Transverse colon (tissue), 4 donors: ENCODE data around the gene SFTPB. TPM values are rescaled to one million over a fixed set of nuclear protein-coding genes. Genes with fewer than 3 reads are reported as not detected.

ENCODE experiments used
- DNase-seq: peaks from one replicate; pipeline ENCODE4 v3.0.0-alpha.2; 2019
- H3K27ac ChIP-seq, 4 donors: fragments of 200-600 bp; sonication (generic); 2 replicates each; pipeline ENCODE4 v1.5.1; 2016 to 2018; ENCODE audit warnings: inconsistent platforms in 4 of 4
- H3K27me3 ChIP-seq: fragments of 200-600 bp; sonication (generic); 2 replicates; pipeline ENCODE4 v1.5.1; 2017; ENCODE audit warnings: inconsistent platforms
- H3K36me3 ChIP-seq, 4 donors: fragments of 200-600 bp; sonication (generic); 2 replicates each; pipeline ENCODE4 v1.5.1; 2017 to 2019; ENCODE audit warnings: inconsistent platforms in 4 of 4
- H3K4me1 ChIP-seq, 4 donors: fragments of 200-600 bp; sonication (generic); 2 replicates each; pipeline ENCODE4 v1.5.1; 2017 to 2020; ENCODE audit warnings: inconsistent platforms in 4 of 4
- H3K4me3 ChIP-seq, 4 donors: fragments of 200-600 bp; sonication (generic); 1 replicate in 1 of 4; 2 replicates in 3 of 4; pipeline versions ENCODE4 v1.5.1 to v1.6.1; 2017 to 2019; ENCODE audit warnings: inconsistent platforms in 4 of 4
- H3K9me3 ChIP-seq, 2 donors: fragments of 200-600 bp; sonication (generic); 2 replicates each; pipeline ENCODE4 v1.5.1; 2017 to 2019; ENCODE audit warnings: inconsistent platforms in 2 of 2
- CTCF ChIP-seq, 5 experiments: fragments of 200-600 bp in 3 of 5; fragments of 450-650 bp in 2 of 5; sonication (generic) in 3 of 5; IDR thresholded peaks; 1 replicate in 2 of 5; 2 replicates in 3 of 5; pipeline ENCODE4 v1.5.1; 2016 to 2017; ENCODE audit warnings: antibody characterized with exemption in 5 of 5, inconsistent platforms in 3 of 5, mild to moderate bottlenecking in 2 of 5, moderate library complexity in 1 of 5
- EP300 ChIP-seq: sonication (generic); formaldehyde crosslinking; IDR thresholded peaks from one replicate; pipeline ENCODE4 v1.6.1; 2017; ENCODE audit warnings: antibody characterized with exemption, low read depth
- POLR2A ChIP-seq: fragments of 450-650 bp; IDR thresholded peaks from one replicate; pipeline ENCODE4 v1.6.1; 2016; ENCODE audit warnings: antibody characterized with exemption, mild to moderate bottlenecking, moderate library complexity
- POLR2AphosphoS5 ChIP-seq, 3 donors: sonication (generic); formaldehyde crosslinking; IDR thresholded peaks; one replicate each; pipeline ENCODE4 v1.6.1; 2016; ENCODE audit warnings: antibody characterized with exemption in 3 of 3
- WGBS, 2 donors: methylation state at CpG; one replicate each; pipeline ENCODE4 v1.1.5; 2018; ENCODE audit warnings: low coverage in 1 of 2; 5-methylcytosine and 5-hydroxymethylcytosine counted together
- in situ Hi-C, 4 donors: fragments of 200-750 bp; cut with MboI; loops; one replicate each; pipeline versions ENCODE4 v1.15.0 to v1.15.1; 2017; ENCODE audit warnings: low sequenced_read_pairs in 3 of 4, low pct_ligation_motif_present in 1 of 4, low pct_unique_long_range_greater_than_20kb in 1 of 4
- intact Hi-C: fragments of 100-400 bp; cut with DNase I; formaldehyde crosslinking; loops from one replicate; pipeline ENCODE4 v1.15.1; 2023; ENCODE audit warnings: low total_unique reads
- total RNA-seq, 4 donors: library from RNA; depleted of rRNA; stranded (reverse); fragments of >200 nt; gene quantifications; one replicate each; pipeline ENCODE4 v1.1.0, GENCODE V29; 2016

Gene SFTPB
- total RNA-seq, 4 donors from 2014 or later = not detected

- WGBS, 2 donors = 76 to 80% methylated on average over 1 to 3 of the region's 3 CpGs
- Histone ChIP-seq H3K4me3 (no peak overlapping the region), H3K9me3 (no peaks in the 10 kb centered on the region), H3K27ac (no peak overlapping the region), H3K27me3 (no peaks in the 10 kb centered on the region), H3K4me1 (no peaks in the 10 kb centered on the region), H3K36me3 (no peaks in the 10 kb centered on the region)
- no peak for TF ChIP-seq POLR2A
- no peak for TF ChIP-seq CTCF (IDR thresholded peaks at IDR 0.05)
- no peak for TF ChIP-seq POLR2AphosphoS5 (IDR thresholded peaks at IDR 0.05)
- no peak for TF ChIP-seq EP300
- intact Hi-C loops = no loop called here
- DNase-seq = no peak
- in situ Hi-C loops = no loop called here
These were observed 801 bp upstream of the SFTPB start for GRCh38 chr2:85668857-85669142.

DNA sequence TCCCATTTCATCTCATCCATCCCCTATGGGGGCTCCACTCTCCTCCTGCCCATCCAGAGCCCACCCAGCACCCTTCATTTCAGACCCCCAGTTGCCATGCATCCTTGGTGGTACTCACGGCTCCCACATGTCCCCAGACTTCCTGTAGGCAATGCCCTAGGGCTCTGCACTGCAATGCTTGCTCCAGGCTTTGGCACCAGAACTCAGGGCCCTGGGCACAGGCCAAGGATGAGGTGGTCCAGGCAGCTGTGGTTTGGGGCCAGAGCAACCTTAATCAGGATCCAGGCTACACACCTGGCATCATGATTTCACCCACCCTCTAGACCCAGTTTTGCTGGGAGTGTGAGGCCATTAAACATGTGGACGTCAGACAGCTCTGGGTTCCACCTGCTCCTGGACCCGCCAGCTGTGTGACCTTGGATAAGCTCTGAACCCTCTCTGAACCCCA lies 414 bp downstream of the SFTPB start:
- H3K27ac ChIP-seq = no peak overlapping the region
- TF ChIP-seq CTCF (IDR thresholded peaks at IDR 0.05) = no peak
- TF ChIP-seq POLR2A = no peak
- no peak for TF ChIP-seq POLR2AphosphoS5 (IDR thresholded peaks at IDR 0.05)
- no peak for TF ChIP-seq EP300
- intact Hi-C loops (no loop called here), in situ Hi-C loops (no loop called here)
- H3K4me1 ChIP-seq = no peaks in the 10 kb centered on the region
- no peaks in the 10 kb centered on the region for H3K36me3 ChIP-seq
- WGBS, 2 donors = 76 to 100% methylated on average over 1 to 3 of the region's 3 CpGs
- H3K9me3 ChIP-seq = no peaks in the 10 kb centered on the region
- H3K27me3 ChIP-seq = no peaks in the 10 kb centered on the region
- H3K4me3 ChIP-seq = no peak overlapping the region
- DNase-seq = no peak

- TF ChIP-seq CTCF (IDR thresholded peaks at IDR 0.05) (no peak), EP300 (no peak), POLR2A (no peak), POLR2AphosphoS5 (IDR thresholded peaks at IDR 0.05) (no peak)
- 75% methylated on average over 11 of the region's 11 CpGs; no CpG with 5 or more reads in 1 of the 2 donors for WGBS, 2 donors
- no peak overlapping the region for H3K4me3 ChIP-seq
- H3K27me3 ChIP-seq = no peaks in the 10 kb centered on the region
- no peak for DNase-seq
- intact Hi-C loops = no loop called here
- H3K4me1 ChIP-seq = no peaks in the 10 kb centered on the region
- no peaks in the 10 kb centered on the region for H3K9me3 ChIP-seq
- no peaks in the 10 kb centered on the region for H3K36me3 ChIP-seq
- H3K27ac ChIP-seq = no peak overlapping the region
- in situ Hi-C loops = no loop called here
These were observed 1.3 kb downstream of the SFTPB start for GRCh38 chr2:85666435-85667316.

- Histone ChIP-seq H3K9me3 (no peaks in the 10 kb centered on the region), H3K27ac (no peak overlapping the region), H3K36me3 (no peaks in the 10 kb centered on the region), H3K27me3 (no peaks in the 10 kb centered on the region), H3K4me1 (no peaks in the 10 kb centered on the region), H3K4me3 (no peak overlapping the region)
- in situ Hi-C loops = no loop called here
- DNase-seq = no peak
- no peak for TF ChIP-seq CTCF (IDR thresholded peaks at IDR 0.05)
- no peak for TF ChIP-seq POLR2AphosphoS5 (IDR thresholded peaks at IDR 0.05)
- no peak for TF ChIP-seq EP300
- no peak for TF ChIP-seq POLR2A
- 70 to 90% methylated on average over 2 to 6 of the region's 6 CpGs for WGBS, 2 donors
- intact Hi-C loops = no loop called here
These were observed 2.0 kb downstream of the SFTPB start for GRCh38 chr2:85666016-85666415.
